Measurements from ENCODE around the gene MAS1.

MAS1 gene

GRCh38 chr6:159865226-159865920, 25.4 kb upstream of the MAS1 start:
- ChIA-PET POLR2A (no interaction called here), CTCF (no interaction called here)
- TF ChIP-seq FOXM1 (IDR thresholded peaks at IDR 0.05; ENCODE audit: borderline replicate concordance) (no peak), LEF1 (IDR thresholded peaks at IDR 0.05; ENCODE audit: borderline replicate concordance) (no peak), L3MBTL2 (conservative IDR thresholded peaks at IDR 0.05) (no peak)
- no peak for DNase-seq (ENCODE audit: extremely low spot score)

DNA sequence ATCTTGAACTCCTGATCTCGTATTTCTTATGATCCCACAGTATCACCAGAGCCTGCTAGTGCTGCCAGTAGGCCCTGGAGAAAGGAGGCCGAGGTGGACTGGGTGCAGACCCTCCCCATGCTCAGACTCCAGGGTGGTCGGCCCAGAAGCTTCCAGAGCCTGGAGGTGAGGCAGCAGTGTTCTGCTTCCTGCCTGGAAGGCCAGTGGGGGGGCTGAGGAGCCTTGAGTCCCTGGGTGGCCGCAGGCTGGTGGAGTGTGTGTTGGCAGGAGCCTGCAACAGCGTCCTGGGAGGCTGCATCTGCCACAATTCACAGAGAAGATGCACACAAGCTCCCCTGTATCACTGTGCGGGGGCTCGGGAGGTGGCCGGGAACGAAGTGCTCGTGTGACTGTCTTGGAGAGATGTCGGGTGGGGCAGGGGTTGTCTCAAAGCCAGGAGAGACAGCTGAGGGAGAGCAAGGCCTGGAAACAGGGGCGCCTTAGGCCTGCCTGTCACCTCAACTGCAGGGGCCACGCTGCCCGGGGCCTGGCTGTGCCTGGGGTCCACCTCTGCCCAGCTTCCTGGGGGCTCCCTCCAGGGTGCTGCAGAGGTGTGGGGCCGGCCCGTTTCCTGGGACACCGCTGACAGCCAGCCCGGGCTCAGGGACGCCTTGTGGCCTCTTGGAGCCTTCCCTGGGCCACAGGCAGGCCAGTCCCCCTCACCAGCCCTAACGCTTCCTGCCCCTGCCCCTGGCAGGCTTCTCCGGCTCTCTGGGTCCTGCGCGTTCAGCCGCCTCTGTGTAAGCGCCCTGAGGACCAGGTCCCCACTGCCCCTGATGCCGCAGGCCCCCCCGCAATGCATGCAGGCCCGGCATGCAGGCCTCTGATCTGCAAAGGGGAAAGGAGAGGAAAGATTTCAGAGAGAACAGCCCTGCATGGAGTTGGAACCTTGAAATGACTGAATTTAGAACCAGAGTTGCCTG, 24.2 kb upstream of the MAS1 start:
- ChIA-PET CTCF (interaction anchor here (0.7 kb wide), 1 partner anchor 181 kb away, joined by 3 read pairs; no protein-coding TSS in a partner anchor), POLR2A (no interaction called here)
- TF ChIP-seq ARNT (IDR thresholded peaks at IDR 0.05) (no peak), FOXK2 (IDR thresholded peaks at IDR 0.05) (no peak), LEF1 (IDR thresholded peaks at IDR 0.05; ENCODE audit: borderline replicate concordance) (no peak), BHLHE40 (IDR thresholded peaks at IDR 0.05; ENCODE audit: borderline replicate concordance) (no peak), ZNF384 (IDR thresholded peaks at IDR 0.05) (no peak), FOXA1 (IDR thresholded peaks at IDR 0.05) (no peak), TARDBP (IDR thresholded peaks at IDR 0.05) (no peak), L3MBTL2 (conservative IDR thresholded peaks at IDR 0.05) (no peak), NFRKB (IDR thresholded peaks at IDR 0.05) (no peak), ELF4 (IDR thresholded peaks at IDR 0.05) (no peak), FOXM1 (IDR thresholded peaks at IDR 0.05; ENCODE audit: borderline replicate concordance) (no peak), SUZ12 (IDR thresholded peaks at IDR 0.05) (no peak), CTBP1 (IDR thresholded peaks at IDR 0.05; ENCODE audit: borderline replicate concordance) (no peak), PKNOX1 (IDR thresholded peaks at IDR 0.05) (no peak), SP1 (IDR thresholded peaks at IDR 0.05) (no peak)
- no peak for DNase-seq (ENCODE audit: extremely low spot score)

DNA sequence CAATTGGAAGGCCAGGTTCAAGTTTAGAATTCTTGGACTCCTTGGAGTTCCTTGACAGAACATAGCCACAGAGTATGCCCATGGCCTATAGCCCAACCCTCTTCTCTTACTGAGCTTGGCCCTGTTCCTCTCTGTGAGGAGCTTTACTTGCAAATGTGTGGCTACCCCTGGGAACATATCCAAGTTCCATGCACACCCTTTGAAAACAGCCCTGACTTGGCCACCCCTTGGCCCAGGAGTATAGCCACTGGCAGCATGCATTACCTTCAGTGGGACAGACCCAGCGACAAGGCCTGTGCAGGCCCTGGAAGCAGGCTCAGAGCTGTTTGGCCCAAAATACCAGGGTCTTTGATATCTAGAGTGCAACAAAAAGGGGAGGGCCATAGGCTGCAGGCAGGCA, 19.5 kb upstream of the MAS1 start:
- CTCF ChIA-PET, result no interaction called here
- TF ChIP-seq ARNT (IDR thresholded peaks at IDR 0.05) (no peak), ELF4 (IDR thresholded peaks at IDR 0.05) (no peak), BHLHE40 (IDR thresholded peaks at IDR 0.05; ENCODE audit: borderline replicate concordance) (no peak), SUZ12 (IDR thresholded peaks at IDR 0.05) (no peak), FOXA1 (IDR thresholded peaks at IDR 0.05) (no peak), CTBP1 (IDR thresholded peaks at IDR 0.05; ENCODE audit: borderline replicate concordance) (no peak), L3MBTL2 (conservative IDR thresholded peaks at IDR 0.05) (no peak), SP1 (IDR thresholded peaks at IDR 0.05) (no peak), NFRKB (IDR thresholded peaks at IDR 0.05) (no peak), FOXK2 (IDR thresholded peaks at IDR 0.05) (no peak), LEF1 (IDR thresholded peaks at IDR 0.05; ENCODE audit: borderline replicate concordance) (no peak), TARDBP (IDR thresholded peaks at IDR 0.05) (no peak), ZNF384 (IDR thresholded peaks at IDR 0.05) (no peak), FOXM1 (IDR thresholded peaks at IDR 0.05; ENCODE audit: borderline replicate concordance) (no peak), PKNOX1 (IDR thresholded peaks at IDR 0.05) (no peak), HDGF (IDR thresholded peaks at IDR 0.05; ENCODE audit: borderline replicate concordance) (no peak)
- POLR2A ChIA-PET, result no interaction called here
- DNase-seq (ENCODE audit: extremely low spot score), result no peak

DNA sequence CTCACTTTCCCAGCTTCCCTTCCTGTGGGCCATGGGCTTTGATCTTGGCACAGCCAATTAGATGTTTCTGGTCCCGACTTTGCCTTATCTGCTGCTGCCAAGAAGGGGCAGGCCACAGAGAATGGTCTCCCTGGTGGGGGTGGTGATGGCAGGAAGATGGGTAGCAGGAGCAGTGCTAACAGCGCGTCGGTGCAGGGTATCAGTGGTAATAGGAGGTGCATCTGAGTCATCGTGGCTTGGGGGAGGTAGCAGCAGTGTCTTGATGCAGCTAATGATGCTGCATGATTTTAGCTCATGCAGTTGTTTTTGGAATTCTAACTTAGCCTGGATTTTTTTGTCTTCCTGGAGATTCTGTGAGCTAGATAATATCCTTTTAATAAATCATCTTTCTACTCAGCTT, 18.9 kb upstream of the MAS1 start:
- ChIA-PET POLR2A (no interaction called here), CTCF (interaction anchor here (1.8 kb wide), 1 partner anchor 8 kb away, joined by 5 read pairs; no protein-coding TSS in a partner anchor)
- TF ChIP-seq LEF1 (IDR thresholded peaks at IDR 0.05; ENCODE audit: borderline replicate concordance) (no peak), FOXM1 (IDR thresholded peaks at IDR 0.05; ENCODE audit: borderline replicate concordance) (no peak)
- DNase-seq (ENCODE audit: extremely low spot score), result no peak

DNA sequence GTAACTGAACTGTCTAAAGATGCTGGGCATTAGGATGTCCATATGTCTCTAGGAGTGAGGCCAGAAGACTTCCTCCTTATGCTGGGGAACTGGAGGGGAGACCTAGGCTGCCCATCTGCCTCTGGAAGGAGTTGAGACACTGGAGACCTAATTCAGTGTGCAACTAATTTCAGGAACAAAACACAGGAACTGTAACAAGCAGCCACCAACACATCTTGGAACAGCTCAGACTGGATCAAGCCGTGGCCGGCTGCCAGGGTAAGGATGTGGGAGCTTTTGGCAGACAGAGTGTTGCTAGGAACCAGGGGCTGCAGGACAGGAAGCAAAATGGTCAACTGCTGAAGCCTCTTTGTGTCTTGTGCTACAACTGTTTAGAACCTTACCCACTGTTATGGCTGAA, 16.4 kb upstream of the MAS1 start:
- ChIA-PET POLR2A (no interaction called here), CTCF (no interaction called here)
- no peak for DNase-seq (ENCODE audit: extremely low spot score)
- TF ChIP-seq L3MBTL2 (conservative IDR thresholded peaks at IDR 0.05) (no peak), FOXK2 (IDR thresholded peaks at IDR 0.05) (no peak), FOXA1 (IDR thresholded peaks at IDR 0.05) (no peak), ARNT (IDR thresholded peaks at IDR 0.05) (no peak), ELF4 (IDR thresholded peaks at IDR 0.05) (no peak), CTBP1 (IDR thresholded peaks at IDR 0.05; ENCODE audit: borderline replicate concordance) (no peak), HDGF (IDR thresholded peaks at IDR 0.05; ENCODE audit: borderline replicate concordance) (no peak), TARDBP (IDR thresholded peaks at IDR 0.05) (no peak), SUZ12 (IDR thresholded peaks at IDR 0.05) (no peak), LEF1 (IDR thresholded peaks at IDR 0.05; ENCODE audit: borderline replicate concordance) (no peak), BHLHE40 (IDR thresholded peaks at IDR 0.05; ENCODE audit: borderline replicate concordance) (no peak), SP1 (IDR thresholded peaks at IDR 0.05) (no peak), PKNOX1 (IDR thresholded peaks at IDR 0.05) (no peak), FOXM1 (IDR thresholded peaks at IDR 0.05; ENCODE audit: borderline replicate concordance) (no peak), ZNF384 (IDR thresholded peaks at IDR 0.05) (no peak)

DNA sequence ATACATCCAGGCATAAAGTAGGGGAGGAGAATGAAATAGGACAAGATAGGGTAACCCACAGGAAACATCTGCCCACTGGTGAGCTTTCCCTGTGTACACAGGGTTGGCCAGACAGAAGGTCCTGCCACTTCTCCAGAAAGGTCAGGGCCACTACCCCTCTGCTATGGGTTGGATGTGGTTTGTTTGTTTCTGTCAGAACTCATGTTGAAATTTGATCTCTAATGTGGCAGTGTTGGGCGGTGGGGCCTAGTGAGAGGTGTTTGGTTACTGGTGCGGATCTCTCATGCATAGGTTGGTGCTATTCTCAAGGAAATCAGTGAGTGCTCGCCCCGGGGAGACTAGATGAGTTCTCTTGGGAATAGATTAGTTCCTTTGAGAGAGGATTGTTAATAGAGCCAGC, 15.6 kb upstream of the MAS1 start:
- POLR2A ChIA-PET, result no interaction called here
- DNase-seq (ENCODE audit: extremely low spot score), result no peak
- TF ChIP-seq SUZ12 (IDR thresholded peaks at IDR 0.05), result no peak
- no peak for TF ChIP-seq NFRKB (IDR thresholded peaks at IDR 0.05)
- TF ChIP-seq CTBP1 (IDR thresholded peaks at IDR 0.05; ENCODE audit: borderline replicate concordance), result no peak
- no peak for TF ChIP-seq FOXA1 (IDR thresholded peaks at IDR 0.05)
- TF ChIP-seq L3MBTL2 (conservative IDR thresholded peaks at IDR 0.05), result no peak
- no peak for TF ChIP-seq HDGF (IDR thresholded peaks at IDR 0.05; ENCODE audit: borderline replicate concordance)
- TF ChIP-seq BHLHE40 (IDR thresholded peaks at IDR 0.05; ENCODE audit: borderline replicate concordance), result no peak
- no peak for TF ChIP-seq ARNT (IDR thresholded peaks at IDR 0.05)
- no peak for TF ChIP-seq ELF4 (IDR thresholded peaks at IDR 0.05)
- TF ChIP-seq SP1 (IDR thresholded peaks at IDR 0.05), result no peak
- CTCF ChIA-PET, result no interaction called here
